NCI-H1436 treated with DMSO at 0.1 percent for 48 hours (cell line): ENCODE data around the gene TAF4B.
"Not testable (repeated sequence)": the region's sequence is repeated elsewhere in the genome, so short reads cannot be mapped to it uniquely, and the experiment has no call there.

Experiments
- DNase-seq: peaks from one replicate; lab custom pipeline; 2025; lab: John Stamatoyannopoulos, UW

The TAF4B gene

GRCh38 chr18:26226229-26227050, at the start of gene TAF4B:
TSS of gene TAF4B (plus strand) at chr18:26226445. CDS start at chr18:26226934, 489 bp downstream.
- no peak for DNase-seq

- DNase-seq: no peak
These were observed 44.9 kb upstream of the TAF4B start for GRCh38 chr18:26181343-26181826.

- DNase-seq: no peak
These were observed 42.7 kb upstream of the TAF4B start for GRCh38 chr18:26183395-26184112.

- DNase-seq: no peak
These were observed 41.0 kb upstream of the TAF4B start for GRCh38 chr18:26185267-26185666.

- DNase-seq: no peak
These were observed 35.7 kb upstream of the TAF4B start for GRCh38 chr18:26190506-26190905.

- DNase-seq: no peak
These were observed 34.0 kb upstream of the TAF4B start for GRCh38 chr18:26192233-26192632.

- no peak for DNase-seq
These were observed 29.6 kb upstream of the TAF4B start for GRCh38 chr18:26196605-26197004.

- DNase-seq: not testable (repeated sequence)
These were observed 24.2 kb upstream of the TAF4B start for GRCh38 chr18:26202001-26202400.

GRCh38 chr18:26205318-26205717, 20.9 kb upstream of the TAF4B start:
- no peak for DNase-seq

- no peak for DNase-seq
These were observed 19.8 kb upstream of the TAF4B start for GRCh38 chr18:26206488-26206887.

- DNase-seq: no peak
These were observed 18.3 kb upstream of the TAF4B start for GRCh38 chr18:26207937-26208336.

GRCh38 chr18:26208977-26209376, 17.3 kb upstream of the TAF4B start:
- DNase-seq: no peak

GRCh38 chr18:26210147-26210546, 16.1 kb upstream of the TAF4B start:
- no peak for DNase-seq

GRCh38 chr18:26215247-26215970, 10.8 kb upstream of the TAF4B start:
- no peak for DNase-seq

- DNase-seq: no peak
These were observed 1.1 kb upstream of the TAF4B start for GRCh38 chr18:26225022-26225693.

- no peak for DNase-seq
These were observed 373 bp upstream of the TAF4B start for GRCh38 chr18:26225915-26226228.

GRCh38 chr18:26227051-26227670, 916 bp downstream of the TAF4B start:
- DNase-seq: no peak

- DNase-seq: no peak
These were observed 2.5 kb downstream of the TAF4B start for GRCh38 chr18:26228562-26229260.

GRCh38 chr18:26230497-26230896, 4.3 kb downstream of the TAF4B start:
- DNase-seq: no peak

- no peak for DNase-seq
These were observed 7.0 kb downstream of the TAF4B start for GRCh38 chr18:26233208-26233607.

- not testable (repeated sequence) for DNase-seq
These were observed 11.1 kb downstream of the TAF4B start for GRCh38 chr18:26237363-26237762.
